ENCODE measurements around the gene GXYLT2.

DNA sequence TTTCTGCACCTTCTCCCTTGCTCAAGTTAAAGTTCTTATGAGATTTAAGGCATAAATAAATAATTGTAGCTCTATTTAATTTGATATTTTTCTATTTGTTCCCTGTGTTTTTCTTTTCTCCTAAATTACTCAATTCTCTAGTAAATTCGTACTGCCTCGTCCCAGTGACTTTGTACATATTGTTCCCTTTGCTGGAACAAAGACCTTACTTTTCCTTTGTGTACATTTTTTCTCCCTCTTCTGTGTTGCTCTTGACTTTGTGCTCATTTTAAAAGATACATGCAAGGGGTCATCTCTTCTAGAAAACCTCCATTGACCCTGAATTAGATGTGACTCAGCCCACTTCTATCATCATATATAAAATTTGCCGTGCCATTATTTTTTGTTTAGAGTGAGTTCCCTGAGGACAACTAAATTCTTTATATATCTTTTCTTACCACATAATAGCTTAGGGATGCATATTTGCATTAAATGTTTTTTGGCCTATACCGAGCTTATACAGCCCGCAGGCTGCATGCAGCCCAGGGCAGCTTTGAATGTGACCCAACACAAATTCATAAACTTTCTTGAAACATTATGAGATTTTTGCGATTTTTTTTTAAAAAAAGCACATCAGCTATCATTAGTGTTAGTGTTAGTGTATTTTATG is 138.4 kb downstream of the GXYLT2 start:
- TF ChIP-seq, protein P1, sequence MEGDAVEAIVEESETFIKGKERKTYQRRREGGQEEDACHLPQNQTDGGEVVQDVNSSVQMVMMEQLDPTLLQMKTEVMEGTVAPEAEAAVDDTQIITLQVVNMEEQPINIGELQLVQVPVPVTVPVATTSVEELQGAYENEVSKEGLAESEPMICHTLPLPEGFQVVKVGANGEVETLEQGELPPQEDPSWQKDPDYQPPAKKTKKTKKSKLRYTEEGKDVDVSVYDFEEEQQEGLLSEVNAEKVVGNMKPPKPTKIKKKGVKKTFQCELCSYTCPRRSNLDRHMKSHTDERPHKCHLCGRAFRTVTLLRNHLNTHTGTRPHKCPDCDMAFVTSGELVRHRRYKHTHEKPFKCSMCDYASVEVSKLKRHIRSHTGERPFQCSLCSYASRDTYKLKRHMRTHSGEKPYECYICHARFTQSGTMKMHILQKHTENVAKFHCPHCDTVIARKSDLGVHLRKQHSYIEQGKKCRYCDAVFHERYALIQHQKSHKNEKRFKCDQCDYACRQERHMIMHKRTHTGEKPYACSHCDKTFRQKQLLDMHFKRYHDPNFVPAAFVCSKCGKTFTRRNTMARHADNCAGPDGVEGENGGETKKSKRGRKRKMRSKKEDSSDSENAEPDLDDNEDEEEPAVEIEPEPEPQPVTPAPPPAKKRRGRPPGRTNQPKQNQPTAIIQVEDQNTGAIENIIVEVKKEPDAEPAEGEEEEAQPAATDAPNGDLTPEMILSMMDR (IDR thresholded peaks at IDR 0.05), result no peak
- no peak for TF ChIP-seq POLR2A (IDR thresholded peaks at IDR 0.05)
